IPS DF 4.7 (cell line): ENCODE measurements around the gene VPS39.
A peak's percentile ranks its signal among the peaks of the same experiment; 100 is the strongest.
"Not testable (repeated sequence)": the region's sequence is repeated elsewhere in the genome, so short reads cannot be mapped to it uniquely, and the experiment has no call there.

Source experiments
- DNase-seq: peaks from one replicate; pipeline ENCODE4 v3.0.0-alpha.2; 2013; ENCODE audit warnings: low spot score; ENCODE audit errors: extremely low read depth

Gene VPS39, protein sequence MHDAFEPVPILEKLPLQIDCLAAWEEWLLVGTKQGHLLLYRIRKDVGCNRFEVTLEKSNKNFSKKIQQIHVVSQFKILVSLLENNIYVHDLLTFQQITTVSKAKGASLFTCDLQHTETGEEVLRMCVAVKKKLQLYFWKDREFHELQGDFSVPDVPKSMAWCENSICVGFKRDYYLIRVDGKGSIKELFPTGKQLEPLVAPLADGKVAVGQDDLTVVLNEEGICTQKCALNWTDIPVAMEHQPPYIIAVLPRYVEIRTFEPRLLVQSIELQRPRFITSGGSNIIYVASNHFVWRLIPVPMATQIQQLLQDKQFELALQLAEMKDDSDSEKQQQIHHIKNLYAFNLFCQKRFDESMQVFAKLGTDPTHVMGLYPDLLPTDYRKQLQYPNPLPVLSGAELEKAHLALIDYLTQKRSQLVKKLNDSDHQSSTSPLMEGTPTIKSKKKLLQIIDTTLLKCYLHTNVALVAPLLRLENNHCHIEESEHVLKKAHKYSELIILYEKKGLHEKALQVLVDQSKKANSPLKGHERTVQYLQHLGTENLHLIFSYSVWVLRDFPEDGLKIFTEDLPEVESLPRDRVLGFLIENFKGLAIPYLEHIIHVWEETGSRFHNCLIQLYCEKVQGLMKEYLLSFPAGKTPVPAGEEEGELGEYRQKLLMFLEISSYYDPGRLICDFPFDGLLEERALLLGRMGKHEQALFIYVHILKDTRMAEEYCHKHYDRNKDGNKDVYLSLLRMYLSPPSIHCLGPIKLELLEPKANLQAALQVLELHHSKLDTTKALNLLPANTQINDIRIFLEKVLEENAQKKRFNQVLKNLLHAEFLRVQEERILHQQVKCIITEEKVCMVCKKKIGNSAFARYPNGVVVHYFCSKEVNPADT

GRCh38 chr15:42207674-42208579 is at the start of gene VPS39:
VPS39 (minus strand) TSS chr15:42208304; CDS start chr15:42208153, 151 bp downstream.
- DNase-seq: peak; percentile 56

DNA sequence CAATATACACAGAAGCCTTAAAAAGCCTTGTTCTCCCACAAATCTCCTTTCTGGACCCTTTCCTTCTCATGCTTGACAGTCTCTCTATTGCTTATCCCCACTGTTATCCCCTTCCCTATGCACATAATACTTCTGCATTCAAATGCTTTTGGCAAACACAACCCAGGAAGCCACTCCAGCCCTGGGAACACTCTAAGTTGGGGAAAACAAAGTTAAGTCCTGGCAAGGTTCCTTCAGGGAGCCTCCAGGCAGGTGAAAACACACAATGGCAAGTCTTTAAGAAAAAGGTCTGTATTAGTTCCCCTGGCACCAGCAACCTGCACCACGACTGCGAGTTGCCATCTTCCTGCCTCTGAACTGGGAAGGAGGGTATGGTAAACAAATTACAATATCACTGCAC is 45.2 kb upstream of the VPS39 start:
- DNase-seq: no peak

DNA sequence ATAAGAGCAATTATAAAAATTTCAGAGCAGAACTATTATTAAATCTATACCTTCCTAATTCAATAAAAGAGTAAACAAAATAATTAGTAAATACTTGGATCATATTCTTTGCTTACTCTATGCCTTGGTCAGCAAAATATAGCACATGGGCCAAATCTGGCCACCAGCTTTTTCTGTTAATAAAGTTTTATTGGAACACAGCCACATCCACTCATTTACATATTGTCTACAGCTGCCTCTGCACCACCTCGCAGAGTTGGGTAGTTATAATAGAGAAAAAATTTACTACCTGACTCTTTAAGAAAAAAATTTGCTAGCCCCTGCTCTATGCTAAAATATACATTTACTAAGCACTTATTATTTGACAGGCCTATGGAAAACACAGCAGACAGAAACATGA is 32.7 kb upstream of the VPS39 start:
- DNase-seq: no peak

- no peak for DNase-seq
Measured at GRCh38 chr15:42239528-42240182, 31.6 kb upstream of the VPS39 start.

DNA sequence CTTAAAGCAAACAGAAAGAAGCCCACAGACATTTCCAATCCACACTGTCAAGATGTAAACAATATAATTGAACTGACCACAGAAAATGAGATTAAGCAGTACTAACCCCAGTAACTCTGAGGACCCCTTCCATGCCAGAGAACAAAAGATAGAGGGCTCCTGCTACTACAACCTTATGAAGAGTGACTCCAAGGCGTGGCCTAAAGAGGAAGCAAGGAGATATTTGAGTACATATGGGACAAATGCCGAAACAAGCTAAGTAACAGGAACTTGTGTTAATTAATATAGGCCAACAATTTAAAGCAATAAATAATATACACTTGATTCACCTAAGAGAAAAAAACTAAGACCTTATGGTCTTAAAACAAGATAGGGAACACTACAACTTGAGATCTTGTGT is 25.0 kb upstream of the VPS39 start:
- DNase-seq: no peak

- no peak for DNase-seq
Measured at GRCh38 chr15:42232606-42233005, 24.5 kb upstream of the VPS39 start.

DNA sequence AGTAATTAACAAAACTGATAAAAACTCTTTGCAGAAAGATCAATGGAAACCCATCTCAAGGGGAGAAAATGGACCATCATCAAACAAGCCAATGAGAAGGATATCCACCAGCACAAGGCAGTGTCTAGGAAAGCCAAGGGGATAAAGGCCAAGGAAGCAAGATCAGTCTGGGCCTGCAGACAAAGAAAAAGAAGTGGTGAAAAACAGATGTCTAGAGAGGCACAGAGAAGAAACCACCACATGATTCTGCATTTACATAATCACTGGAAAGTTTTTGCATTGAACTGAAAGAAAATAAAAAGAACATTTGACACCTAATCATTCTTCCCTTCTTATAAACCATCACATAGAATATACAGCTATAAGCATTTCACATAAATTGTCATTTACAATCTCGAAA is 23.0 kb upstream of the VPS39 start:
- no peak for DNase-seq

DNA sequence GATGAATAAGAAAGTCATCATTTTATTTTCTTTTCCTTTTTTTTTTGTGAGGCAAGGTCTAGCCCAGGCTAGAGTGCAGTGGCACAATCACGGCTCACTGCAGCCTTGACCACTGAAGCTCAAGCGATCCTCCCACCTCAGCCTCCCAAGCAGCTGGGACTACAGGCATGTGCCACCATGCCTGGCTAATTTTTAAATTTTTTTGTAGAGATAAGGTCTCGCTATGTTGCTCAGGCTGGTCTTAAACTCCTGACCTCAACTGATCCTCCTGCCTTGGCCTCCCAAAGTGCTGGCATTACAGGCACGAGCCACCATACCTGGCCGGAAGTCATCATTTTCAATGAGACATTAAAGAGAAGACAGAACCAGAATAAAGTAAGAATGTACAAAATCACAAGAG is 20.9 kb upstream of the VPS39 start:
- DNase-seq: not testable (repeated sequence)

GRCh38 chr15:42228036-42228435 is 19.9 kb upstream of the VPS39 start:
- DNase-seq: no peak

DNA sequence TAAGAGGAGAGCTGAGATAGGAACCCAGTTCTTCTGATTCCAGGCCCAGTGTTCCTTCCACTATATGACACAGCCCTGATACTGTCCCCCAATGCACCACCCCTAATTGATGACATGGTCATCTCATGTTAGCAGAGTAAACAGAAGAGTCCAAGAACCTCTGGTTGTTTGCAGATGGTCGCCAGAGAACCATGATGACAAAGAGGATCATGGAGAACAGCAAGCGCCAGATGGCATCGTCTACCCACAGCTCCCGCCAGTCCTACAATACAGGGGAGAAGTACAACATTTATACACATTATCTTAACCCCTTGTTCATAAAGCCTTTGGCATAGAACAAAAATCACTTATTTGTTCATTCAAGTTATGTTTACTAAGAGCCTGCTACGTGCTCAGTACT is 18.5 kb upstream of the VPS39 start:
- no peak for DNase-seq

GRCh38 chr15:42220216-42220615 is 12.1 kb upstream of the VPS39 start:
- no peak for DNase-seq

GRCh38 chr15:42218953-42219592 is 11.0 kb upstream of the VPS39 start:
- no peak for DNase-seq

DNA sequence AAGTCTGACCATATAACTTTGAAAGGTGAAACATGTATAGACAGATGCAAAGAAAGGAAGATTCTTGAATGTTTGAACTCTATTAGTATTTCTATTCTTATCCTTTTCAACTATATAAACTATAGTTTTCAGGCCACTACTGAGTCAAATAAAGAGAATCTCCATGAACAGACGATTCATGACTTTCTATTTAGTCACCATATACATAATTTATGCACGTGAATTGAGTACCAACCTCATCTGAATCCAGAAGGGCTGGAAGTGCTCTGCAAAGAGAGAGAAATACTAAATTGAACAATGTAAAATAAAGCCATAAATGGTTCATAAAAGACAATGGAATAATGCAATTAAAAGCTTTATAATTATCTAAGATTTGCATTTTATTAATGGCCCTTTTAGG is 9.5 kb upstream of the VPS39 start:
- no peak for DNase-seq

DNA sequence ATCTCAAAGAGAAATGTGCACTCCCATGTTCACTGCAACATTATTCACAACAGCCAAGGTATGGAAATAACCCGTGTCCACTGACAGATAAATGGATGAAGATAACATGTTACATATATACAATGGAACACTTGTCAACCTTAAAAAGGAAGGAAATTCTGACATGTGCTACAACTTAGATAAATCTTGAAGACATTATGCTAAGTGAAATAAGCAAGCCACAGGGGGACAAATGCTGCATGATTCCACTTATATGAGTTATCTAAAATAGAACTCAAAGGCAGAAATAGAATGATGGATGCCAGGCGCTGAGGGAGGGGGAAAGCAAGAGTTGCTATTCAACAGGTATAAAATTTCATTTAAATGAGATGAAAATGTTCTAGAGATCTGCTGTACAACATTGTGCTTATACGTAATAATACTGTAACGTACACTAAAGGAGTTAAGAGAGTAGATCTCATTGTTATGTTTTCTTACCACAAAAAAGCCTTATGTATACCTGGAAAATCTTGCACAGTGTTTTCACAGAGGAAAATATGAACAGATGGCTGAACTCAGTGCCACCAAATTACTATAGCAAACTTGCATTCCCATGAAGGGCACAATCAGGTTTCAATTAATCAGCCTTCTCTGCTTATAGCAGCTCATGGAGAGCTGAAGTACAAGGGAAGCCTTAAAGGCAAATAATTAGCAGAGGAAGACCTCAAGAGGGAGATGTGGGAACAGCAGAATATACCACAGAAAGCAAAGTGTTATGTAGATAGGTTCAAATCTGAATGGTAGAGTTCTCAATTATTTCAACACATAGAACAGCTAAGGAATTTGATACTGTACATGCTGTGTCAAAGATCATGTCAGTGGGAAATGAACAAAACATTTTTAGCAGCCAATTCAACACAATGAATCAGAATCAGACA is 8.1 kb upstream of the VPS39 start:
- no peak for DNase-seq

DNA sequence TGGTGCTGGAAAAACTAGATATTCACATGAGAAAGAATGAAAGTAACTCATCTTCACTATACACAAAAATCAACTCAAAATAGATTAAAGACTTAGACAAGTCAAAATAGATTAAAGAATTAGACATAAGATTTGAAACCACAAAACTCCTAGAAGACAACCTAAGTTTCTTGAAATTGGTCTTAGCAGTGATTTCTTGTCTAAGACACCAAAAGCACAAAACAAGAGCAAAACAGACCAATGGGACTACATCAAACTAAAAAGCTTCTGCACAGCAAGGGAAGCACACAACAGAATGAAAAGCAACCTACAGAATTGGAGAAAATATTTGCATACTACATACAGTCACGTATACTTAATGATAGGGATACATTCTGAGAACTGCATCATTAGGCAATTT is 6.5 kb upstream of the VPS39 start:
- DNase-seq: no peak

DNA sequence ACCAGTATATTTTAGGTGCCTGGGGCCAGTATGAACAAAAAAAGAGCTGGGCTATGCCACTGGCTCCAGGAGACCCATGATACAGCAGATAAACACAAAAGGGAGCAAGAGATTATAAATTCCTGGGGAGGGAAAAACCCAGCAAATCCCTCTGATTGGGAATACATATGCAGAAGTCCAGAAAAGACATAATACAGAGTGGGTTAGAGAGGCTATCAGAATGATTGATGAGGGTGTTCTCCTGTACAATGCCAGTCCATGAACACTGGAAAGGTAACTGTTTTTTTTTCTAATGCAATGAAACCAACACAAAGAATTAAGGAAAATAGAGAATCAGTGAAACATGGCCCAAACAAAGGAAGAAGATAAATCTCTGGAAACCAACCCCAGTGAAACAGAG is 5.4 kb upstream of the VPS39 start:
- no peak for DNase-seq

GRCh38 chr15:42210696-42211095 is 2.6 kb upstream of the VPS39 start:
- DNase-seq: no peak

DNA sequence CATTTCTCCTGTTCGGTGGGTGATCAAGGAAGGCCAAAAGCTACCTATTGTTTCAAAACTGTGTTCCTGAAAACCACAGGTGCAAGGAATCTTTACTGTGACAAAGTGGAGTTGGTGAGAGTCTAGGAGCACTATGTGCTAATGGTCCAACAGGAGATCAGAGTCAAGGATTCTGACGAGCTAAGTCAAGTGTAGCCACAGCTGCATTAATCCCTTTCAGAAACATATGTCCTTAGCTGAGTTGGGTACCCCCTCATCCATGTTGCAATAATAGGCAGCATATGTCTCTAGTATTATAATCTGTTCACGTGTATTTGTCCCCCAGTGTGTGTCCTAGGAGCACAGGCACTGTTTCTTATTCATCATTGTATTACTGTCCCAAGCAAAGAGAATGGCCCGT is 1.7 kb downstream of the VPS39 start:
- no peak for DNase-seq

DNA sequence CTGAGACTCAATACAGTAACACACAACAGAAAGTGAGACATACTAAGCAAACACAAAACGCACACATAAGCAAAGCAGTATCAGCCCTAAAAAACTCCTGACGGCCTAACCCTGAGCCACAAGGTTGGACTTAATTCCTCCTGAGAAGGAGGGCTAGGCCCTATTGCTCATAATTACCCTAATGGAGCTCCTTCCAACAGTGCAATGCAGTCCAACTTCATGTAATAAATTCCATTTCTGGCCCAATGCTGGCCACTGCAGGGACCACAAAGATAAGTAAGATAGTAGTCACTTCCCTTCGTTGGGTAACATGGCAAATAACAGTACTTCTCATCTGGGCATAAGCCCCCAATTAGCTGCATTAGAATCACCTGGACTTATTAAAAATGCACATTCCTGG is 4.2 kb downstream of the VPS39 start:
- DNase-seq: no peak
